GM12872 (cell line): ENCODE measurements around the gene G3BP1.

Source experiments
- TF ChIP-seq, protein P1 (sequence below): IDR thresholded peaks from 3 replicates; pipeline ENCODE4 v1.5.1; 2011; ENCODE audit warnings: low read depth, mild to moderate bottlenecking, low read length, moderate library complexity; ENCODE audit not compliant: insufficient read depth

G3BP1 gene

DNA sequence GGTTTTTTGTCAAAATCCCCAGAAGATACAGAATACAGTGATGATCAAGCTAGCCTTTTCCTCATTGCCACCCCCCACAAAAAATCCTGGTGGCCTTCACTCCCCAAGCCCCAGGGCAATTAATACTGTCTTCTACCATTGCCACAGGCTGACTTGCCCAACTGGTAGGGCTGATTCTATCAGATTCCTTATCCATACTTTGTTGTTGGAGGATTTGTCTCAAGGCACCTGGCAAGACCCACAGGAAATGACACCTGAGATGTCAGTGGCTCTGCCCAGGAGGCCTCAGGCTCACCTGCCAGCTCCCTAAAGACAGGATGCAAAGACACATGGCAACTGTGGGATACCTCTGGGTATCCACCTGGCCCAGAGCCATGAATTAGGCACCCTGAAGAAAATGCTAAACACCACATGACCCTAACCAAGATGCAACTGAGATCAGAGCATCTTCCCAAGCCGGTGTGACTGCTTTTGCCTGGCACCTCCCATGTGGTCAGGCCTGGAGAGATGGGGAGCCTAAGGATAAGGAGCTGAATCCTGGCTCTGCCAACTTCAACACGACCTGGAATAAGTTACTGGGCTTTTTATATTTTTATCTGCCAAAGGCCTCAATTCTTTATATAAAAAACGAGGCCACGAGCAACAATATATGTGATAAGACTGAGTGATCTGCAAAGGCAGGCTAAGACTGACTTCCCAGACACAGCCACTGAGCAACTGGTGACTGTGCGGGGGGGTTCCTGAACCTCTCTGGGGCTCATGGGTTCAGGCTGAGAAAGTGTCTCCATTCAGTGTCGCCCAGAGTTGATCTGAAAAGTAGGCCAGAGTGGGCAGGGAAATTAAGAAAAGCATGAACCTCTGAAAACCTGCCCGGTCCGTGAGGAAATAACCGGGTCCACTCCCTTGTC, 14.3 kb upstream of the G3BP1 start:
- TF ChIP-seq, protein P1, sequence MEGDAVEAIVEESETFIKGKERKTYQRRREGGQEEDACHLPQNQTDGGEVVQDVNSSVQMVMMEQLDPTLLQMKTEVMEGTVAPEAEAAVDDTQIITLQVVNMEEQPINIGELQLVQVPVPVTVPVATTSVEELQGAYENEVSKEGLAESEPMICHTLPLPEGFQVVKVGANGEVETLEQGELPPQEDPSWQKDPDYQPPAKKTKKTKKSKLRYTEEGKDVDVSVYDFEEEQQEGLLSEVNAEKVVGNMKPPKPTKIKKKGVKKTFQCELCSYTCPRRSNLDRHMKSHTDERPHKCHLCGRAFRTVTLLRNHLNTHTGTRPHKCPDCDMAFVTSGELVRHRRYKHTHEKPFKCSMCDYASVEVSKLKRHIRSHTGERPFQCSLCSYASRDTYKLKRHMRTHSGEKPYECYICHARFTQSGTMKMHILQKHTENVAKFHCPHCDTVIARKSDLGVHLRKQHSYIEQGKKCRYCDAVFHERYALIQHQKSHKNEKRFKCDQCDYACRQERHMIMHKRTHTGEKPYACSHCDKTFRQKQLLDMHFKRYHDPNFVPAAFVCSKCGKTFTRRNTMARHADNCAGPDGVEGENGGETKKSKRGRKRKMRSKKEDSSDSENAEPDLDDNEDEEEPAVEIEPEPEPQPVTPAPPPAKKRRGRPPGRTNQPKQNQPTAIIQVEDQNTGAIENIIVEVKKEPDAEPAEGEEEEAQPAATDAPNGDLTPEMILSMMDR = no peak

DNA sequence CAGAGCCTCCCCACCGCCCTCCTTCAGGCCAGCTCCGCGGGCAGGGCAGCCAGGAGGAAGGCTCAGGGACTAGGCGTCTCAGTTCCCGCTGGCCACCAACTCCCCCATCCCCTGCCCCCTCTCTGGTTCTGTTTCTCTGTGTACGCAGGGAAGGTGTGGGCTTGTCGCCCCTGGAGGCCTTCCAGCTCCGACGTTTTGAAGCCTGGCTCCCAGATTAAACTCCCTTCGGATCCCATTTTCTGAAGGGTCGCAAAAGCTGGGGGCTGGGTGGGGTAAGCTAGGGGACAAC, 13.7 kb upstream of the G3BP1 start:
- TF ChIP-seq, protein P1 = no peak

DNA sequence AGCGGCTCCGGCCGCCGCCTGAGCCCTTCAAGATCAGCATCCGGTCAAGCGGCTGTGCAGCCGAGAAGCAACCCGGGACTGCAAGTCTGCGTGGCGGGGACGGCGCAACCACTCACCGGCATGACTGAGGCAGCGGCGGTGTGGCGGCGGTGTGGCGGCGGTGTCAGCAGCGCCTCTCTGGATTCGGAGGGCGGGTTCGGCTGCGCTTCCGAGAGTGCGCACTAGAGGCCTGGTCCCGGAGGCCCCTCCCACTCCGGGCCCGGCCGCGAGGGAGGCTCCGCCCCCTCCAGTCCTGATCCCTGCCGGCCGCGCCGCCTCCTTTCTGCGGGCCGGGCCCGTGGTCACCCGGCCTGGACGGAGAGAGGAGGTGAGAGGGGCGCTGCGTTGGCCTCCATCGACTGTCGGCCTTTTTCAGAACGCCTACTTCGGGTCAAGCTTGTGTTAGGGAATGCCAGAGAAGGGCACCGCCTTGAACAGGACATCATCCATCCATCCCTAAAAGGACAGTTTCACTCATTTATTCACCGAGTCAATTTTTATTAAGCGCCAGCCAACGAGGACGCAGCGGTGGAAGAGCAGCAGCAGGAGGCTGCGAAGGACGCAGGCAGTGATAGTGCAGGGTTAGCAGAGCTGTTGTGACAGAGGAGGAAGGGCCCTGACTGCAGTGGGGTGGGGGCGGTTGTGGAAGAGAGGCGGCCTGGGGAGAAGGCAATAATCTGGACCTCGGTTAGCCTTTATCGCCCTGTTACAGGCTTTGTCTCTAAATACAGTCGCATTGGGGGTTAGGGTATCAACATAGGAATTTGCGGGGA, 13.1 kb upstream of the G3BP1 start, which contains the start of gene ATOX1:
Gene ATOX1, minus strand, starts transcription at position 202 of the 812 bp plus-strand sequence. Its CDS starts 80 bp downstream, at position 122.
- TF ChIP-seq, protein P1 = no peak

DNA sequence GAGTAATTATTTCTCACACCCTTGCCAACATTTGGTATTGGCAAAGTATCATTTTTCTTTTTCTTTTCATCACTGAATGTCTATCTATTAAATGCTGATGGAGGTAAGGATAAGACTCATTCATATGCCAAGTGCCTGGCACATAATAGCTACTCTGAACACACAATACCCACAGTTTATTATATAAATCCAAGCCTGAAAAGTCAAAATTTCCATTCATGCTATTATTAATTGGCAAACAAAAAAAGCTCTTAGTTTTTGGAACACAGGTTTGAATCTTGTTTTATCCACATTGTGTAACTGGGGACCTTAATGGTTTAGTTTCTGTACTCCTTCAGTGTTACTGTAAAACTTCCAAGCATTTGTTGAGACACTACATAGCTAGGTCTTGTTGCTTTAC, 7.0 kb upstream of the G3BP1 start:
- TF ChIP-seq, protein P1 = no peak

DNA sequence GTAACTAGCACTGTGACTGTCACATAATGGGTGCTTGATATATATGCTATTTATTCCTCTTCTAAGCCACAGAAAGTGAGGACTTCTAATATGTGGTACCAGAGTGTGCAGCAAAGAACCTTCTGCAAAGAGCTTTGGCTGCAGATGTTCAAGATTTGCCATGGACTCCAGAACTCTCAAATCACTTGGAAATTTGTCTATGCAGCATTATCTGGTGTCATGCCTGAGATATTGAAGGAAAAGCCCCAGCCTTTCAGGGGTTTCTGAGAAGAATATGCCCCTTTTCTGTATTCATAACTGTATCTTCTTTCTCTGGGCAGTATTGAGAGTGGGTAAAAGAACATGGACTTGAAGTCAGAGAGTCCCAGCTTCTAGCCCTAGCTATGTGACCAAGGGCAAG, 4.8 kb upstream of the G3BP1 start:
- TF ChIP-seq, protein P1 = no peak

DNA sequence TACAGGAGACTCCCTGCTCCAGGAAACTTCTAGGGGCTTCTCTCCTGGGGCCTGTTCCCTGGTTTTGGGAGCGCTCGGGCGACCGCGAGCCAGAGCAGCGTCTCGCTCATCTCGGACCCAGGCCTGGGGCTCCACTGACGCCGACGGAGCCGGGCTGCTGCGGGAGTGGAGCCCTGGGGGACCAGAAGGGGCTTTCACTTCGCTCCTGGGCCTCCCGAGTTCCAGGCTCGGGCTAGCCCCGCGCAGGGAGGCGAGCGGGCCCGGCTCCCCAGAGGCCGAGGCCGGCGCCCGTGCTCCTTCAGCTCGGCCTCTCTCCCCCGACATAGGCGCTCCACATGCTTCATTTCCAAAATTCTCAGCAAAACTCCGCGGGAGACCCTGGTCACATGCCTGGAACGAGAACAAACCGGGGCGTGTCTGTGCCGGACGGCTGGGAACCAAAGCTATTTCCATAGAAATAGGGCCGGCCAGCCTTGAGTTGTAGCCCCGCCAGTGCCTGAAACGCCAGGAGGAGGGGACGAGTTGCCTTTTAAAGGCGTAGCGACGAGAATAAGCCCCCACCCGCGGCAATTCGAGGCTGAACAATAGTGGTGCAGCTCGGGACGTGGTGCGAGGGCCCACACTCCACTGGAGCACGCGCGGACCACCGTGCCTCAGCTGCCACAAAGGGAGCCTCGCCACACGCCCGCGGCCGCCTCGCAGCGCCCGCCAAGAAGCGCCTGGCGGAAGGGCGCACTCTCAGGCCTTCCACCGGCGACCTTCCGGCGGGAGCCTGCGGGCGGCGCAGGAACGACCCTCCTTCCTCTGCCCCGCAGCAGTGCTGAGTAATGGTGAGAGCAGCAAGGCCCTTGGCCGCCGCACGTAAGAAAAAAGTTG, 1.1 kb upstream of the G3BP1 start:
- TF ChIP-seq, protein P1 = peak; percentile 36; the same call in 2 of the 3 replicates
